H1 (cell line): ENCODE measurements around the gene GLMN. TPM values are rescaled to one million over a fixed set of nuclear protein-coding genes. Genes with fewer than 3 reads are reported as not detected.

Source experiments
- CTCF ChIA-PET: fragments of 300-600 bp; sonication (Branson Sonifier 250); formaldehyde crosslinking; loops from one replicate; lab custom pipeline; 2021; ENCODE audit not compliant: partially characterized antibody; lab: Charles Lee
- POLR2A ChIA-PET: fragments of 300-600 bp; sonication (Branson Sonifier 250); formaldehyde crosslinking; loops from one replicate; lab custom pipeline; 2021; ENCODE audit warnings: inconsistent platforms; ENCODE audit not compliant: partially characterized antibody; lab: Charles Lee
- DNase-seq, 2 experiments: peaks; one replicate each; pipeline versions ENCODE4 v3.0.0 to v3.0.0-alpha.2; 2010 to 2022; ENCODE audit warnings: low spot score in 2 of 2, low read depth in 1 of 2, mixed read lengths in 1 of 2
- FAIRE-seq: peaks from 2 replicates; lab custom pipeline; 2011; peaks lifted over from hg19 to GRCh38; lab: Jason Lieb, UNC
- H2AFZ ChIP-seq: 2 replicates; pipeline ENCODE4 v1.8.1; 2012; ENCODE audit warnings: low read length, inconsistent platforms
- H2AK5ac ChIP-seq: 2 replicates; pipeline ENCODE4 v1.6.1; 2013; ENCODE audit warnings: low read depth, low read length
- H2BK120ac ChIP-seq: replicated peaks from 2 replicates; pipeline ENCODE3; 2013; ENCODE audit warnings: low read depth, low read length, inconsistent platforms
- H2BK12ac ChIP-seq: 2 replicates; pipeline ENCODE4 v1.6.1; 2013; ENCODE audit warnings: low read depth, low read length
- H2BK15ac ChIP-seq: 2 replicates; pipeline ENCODE4 v1.6.1; 2013; ENCODE audit warnings: low read length
- H2BK20ac ChIP-seq: 2 replicates; pipeline ENCODE4 v1.6.1; 2013; ENCODE audit warnings: low read length
- H2BK5ac ChIP-seq: 2 replicates; pipeline ENCODE4 v1.6.1; 2013; ENCODE audit warnings: low read depth, low read length
- H3K14ac ChIP-seq: 2 replicates; pipeline ENCODE4 v1.6.1; 2013; ENCODE audit warnings: inconsistent platforms; ENCODE audit not compliant: insufficient read length
- H3K18ac ChIP-seq: 2 replicates; pipeline ENCODE4 v1.6.1; 2013; ENCODE audit warnings: low read length; ENCODE audit errors: extremely low read depth
- H3K23ac ChIP-seq: 2 replicates; pipeline ENCODE4 v1.6.1; 2013; ENCODE audit warnings: inconsistent platforms; ENCODE audit not compliant: insufficient read length
- H3K23me2 ChIP-seq: 2 replicates; pipeline ENCODE4 v1.6.1; 2013; ENCODE audit warnings: low read depth, low read length
- H3K27ac ChIP-seq: 2 replicates; pipeline ENCODE4 v1.6.1; 2011; ENCODE audit warnings: low read depth, low read length, inconsistent platforms
- H3K27me3 ChIP-seq, 4 experiments: replicated peaks in 1 of 4; 1 replicate in 1 of 4; 2 replicates in 3 of 4; pipeline versions ENCODE4 v1.6.1 to v1.8.1; 2011 to 2013; ENCODE audit warnings: low read length in 3 of 4, mild to moderate bottlenecking in 3 of 4, inconsistent platforms in 2 of 4, mixed read lengths in 2 of 4, moderate library complexity in 1 of 4; ENCODE audit not compliant: control insufficient read depth in 3 of 4, insufficient read depth in 3 of 4; ENCODE audit errors: extremely low read depth in 1 of 4
- H3K36me3 ChIP-seq, 4 experiments: 2 replicates each; pipeline versions ENCODE4 v1.6.1 to v1.8.1; 2011 to 2013; ENCODE audit warnings: mild to moderate bottlenecking in 4 of 4, low read length in 3 of 4, moderate library complexity in 2 of 4, control low read depth in 1 of 4, inconsistent platforms in 1 of 4; ENCODE audit not compliant: insufficient read depth in 4 of 4, control insufficient read depth in 2 of 4
- H3K4ac ChIP-seq: replicated peaks from 2 replicates; pipeline ENCODE3; 2013; ENCODE audit warnings: low read length, low read depth, mixed read lengths, inconsistent platforms; ENCODE audit not compliant: insufficient read length
- H3K4me1 ChIP-seq, 4 experiments: replicated peaks in 1 of 4; 1 replicate in 1 of 4; 2 replicates in 3 of 4; pipeline versions ENCODE4 v1.6.1 to v1.8.1; 2011 to 2013; ENCODE audit warnings: low read length in 3 of 4, inconsistent platforms in 2 of 4, mixed read lengths in 1 of 4; ENCODE audit not compliant: insufficient read depth in 4 of 4, control insufficient read depth in 3 of 4
- H3K4me2 ChIP-seq, 2 experiments: 2 replicates each; pipeline versions ENCODE4 v1.6.1 to v1.8.1; 2011 to 2013; ENCODE audit warnings: low read depth in 2 of 2, low read length in 2 of 2, control low read depth in 1 of 2, inconsistent platforms in 1 of 2, mild to moderate bottlenecking in 1 of 2; ENCODE audit not compliant: insufficient read depth in 1 of 2
- H3K4me3 ChIP-seq, 4 experiments: fragments of 200-600, 300-600 bp in 1 of 4; sonication (generic), shearing (Covaris generic), sonication (Bioruptor Twin) in 1 of 4; 2 replicates each; pipeline versions ENCODE4 v1.5.1 to v1.8.1; 2011 to 2016; ENCODE audit warnings: low read length in 4 of 4, low read depth in 3 of 4, control low read depth in 2 of 4, inconsistent platforms in 2 of 4, mild to moderate bottlenecking in 2 of 4, mixed read lengths in 1 of 4, moderate library complexity in 1 of 4; ENCODE audit not compliant: insufficient read depth in 2 of 4; ENCODE audit errors: extremely low read depth in 1 of 4
- H3K56ac ChIP-seq: replicated peaks from 2 replicates; pipeline ENCODE3; 2013; ENCODE audit warnings: low read depth, mild to moderate bottlenecking, mixed read lengths, low read length, inconsistent platforms; ENCODE audit not compliant: insufficient read length
- H3K79me1 ChIP-seq: 2 replicates; pipeline ENCODE4 v1.6.1; 2013; ENCODE audit warnings: low read depth, low read length, control low read depth
- H3K79me2 ChIP-seq, 2 experiments: 2 replicates each; pipeline versions ENCODE4 v1.6.1 to v1.8.1; 2012 to 2013; ENCODE audit warnings: low read length in 2 of 2, mild to moderate bottlenecking in 2 of 2, inconsistent platforms in 1 of 2; ENCODE audit not compliant: insufficient read depth in 2 of 2, control insufficient read depth in 1 of 2
- H3K9ac ChIP-seq, 4 experiments: replicated peaks in 1 of 4; 1 replicate in 1 of 4; 2 replicates in 3 of 4; pipeline versions ENCODE4 v1.6.1 to v1.8.1; 2011 to 2013; ENCODE audit warnings: low read depth in 3 of 4, low read length in 3 of 4, control low read depth in 2 of 4, mild to moderate bottlenecking in 2 of 4, moderate library complexity in 2 of 4, inconsistent platforms in 1 of 4; ENCODE audit errors: extremely low read depth in 1 of 4
- H3K9me3 ChIP-seq, 2 experiments: 2 replicates each; pipeline versions ENCODE4 v1.6.1 to v1.8.1; 2012 to 2013; ENCODE audit warnings: mild to moderate bottlenecking in 2 of 2, moderate library complexity in 2 of 2, control low read depth in 1 of 2, inconsistent platforms in 1 of 2, low read depth in 1 of 2, low read length in 1 of 2, mixed read lengths in 1 of 2; ENCODE audit not compliant: insufficient read depth in 2 of 2
- H4K20me1 ChIP-seq, 2 experiments: replicated peaks in 1 of 2; 2 replicates each; pipeline versions ENCODE3 to v1.8.1; 2011 to 2013; ENCODE audit warnings: inconsistent platforms in 2 of 2, low read length in 2 of 2, mild to moderate bottlenecking in 1 of 2; ENCODE audit not compliant: insufficient read depth in 2 of 2, control insufficient read depth in 1 of 2
- H4K5ac ChIP-seq: 2 replicates; pipeline ENCODE4 v1.6.1; 2013; ENCODE audit warnings: low read length, low read depth, mixed read lengths, inconsistent platforms; ENCODE audit not compliant: insufficient read length
- H4K8ac ChIP-seq: 2 replicates; pipeline ENCODE4 v1.8.0; 2013; ENCODE audit warnings: mild to moderate bottlenecking, moderate library complexity, low read length, inconsistent platforms; ENCODE audit not compliant: insufficient read depth; ENCODE audit errors: extremely low read depth
- H4K91ac ChIP-seq: replicated peaks from 2 replicates; pipeline ENCODE3; 2013; ENCODE audit warnings: low read length, mixed read lengths, inconsistent platforms; ENCODE audit not compliant: insufficient read length
- ASH2L ChIP-seq: fragments of 200-600, 300-600 bp; sonication (generic); IDR thresholded peaks from one replicate; pipeline ENCODE4 v1.7.1; 2017; ENCODE audit warnings: low read length
- BACH1 ChIP-seq: IDR thresholded peaks from 2 replicates; pipeline ENCODE4 v1.6.1; 2012; ENCODE audit warnings: low read length, improper control_type of control experiment
- CREB1 ChIP-seq: IDR thresholded peaks from 2 replicates; pipeline ENCODE4 v1.6.1; 2012; ENCODE audit warnings: inconsistent platforms
- EGR1 ChIP-seq: IDR thresholded peaks from 2 replicates; pipeline ENCODE4 v1.6.1; 2011; ENCODE audit warnings: low read depth, low read length, borderline replicate concordance
- HDAC2 ChIP-seq, 2 experiments: fragments of 300-600 bp in 1 of 2; sonication (generic) in 1 of 2; IDR thresholded peaks; 2 replicates each; pipeline ENCODE4 v1.6.1; 2011 to 2012; ENCODE audit warnings: low read depth in 2 of 2, low read length in 2 of 2, mild to moderate bottlenecking in 2 of 2, moderate library complexity in 2 of 2, borderline replicate concordance in 1 of 2, inconsistent platforms in 1 of 2
- PHF8 ChIP-seq: fragments of 200-600 bp; sonication (generic); conservative IDR thresholded peaks from 2 replicates; pipeline ENCODE4 v1.7.1; 2012; ENCODE audit warnings: low read depth, mild to moderate bottlenecking, inconsistent platforms, low read length, moderate library complexity
- SP2 ChIP-seq: IDR thresholded peaks from 2 replicates; pipeline ENCODE4 v1.6.1; 2012; ENCODE audit warnings: mild to moderate bottlenecking, low read length, inconsistent platforms
- WGBS, 2 experiments: shearing (Covaris generic) in 1 of 2; methylation state at CpG; one replicate each; pipeline versions ENCODE4 v1.1.6 to v1.1.7; 2013 to 2015; ENCODE audit warnings: low lambda C conversion rate in 2 of 2, mixed read lengths in 2 of 2, inconsistent platforms in 1 of 2, low coverage in 1 of 2, missing lambda C conversion rate in 1 of 2; ENCODE audit not compliant: insufficient replicate concordance in 2 of 2, insufficient coverage in 1 of 2, insufficient read length in 1 of 2; ENCODE audit errors: extremely low coverage in 1 of 2, missing lambda C conversion rate in 1 of 2; 5-methylcytosine and 5-hydroxymethylcytosine counted together
- polyA plus RNA-seq, 7 experiments: library from polyadenylated mRNA; depleted of rRNA in 3 of 7; stranded (reverse) in 5 of 7; unstranded in 2 of 7; fragments of >200 nt in 5 of 7; fragments of 200-250 nt in 2 of 7; gene quantifications; 1 replicate in 5 of 7; 2 replicates in 1 of 7; 4 replicates in 1 of 7; pipeline versions ENCODE4 v1.2.1 to v1.2.3, GENCODE V29; 2011 to 2013; ENCODE audit warnings: missing spikeins in 2 of 7, mixed read lengths in 2 of 7
- total RNA-seq: library from RNA; stranded (reverse); fragmentation: NEBNext Ultra II Directional; extraction: Animal tissue kit (Norgen Biotek cat#: 25700); gene quantifications from 2 replicates; pipeline ENCODE4 v1.2.1, GENCODE V29; 2021

The GLMN gene
- total and polyA plus RNA-seq, 2 of the 8 experiments (the other 6 are each of a cell fraction or from before 2014, with no cell fraction given), result 5.7 to 25.0 TPM

GRCh38 chr1:92228401-92228800, 70.4 kb downstream of the GLMN start:
- FAIRE-seq, result no peak
- Histone ChIP-seq H3K27ac (no peak overlapping the region), H2BK15ac (no peak overlapping the region), H3K4me1 (peaks cover 0 to 2% (median 0%) of the 10 kb centered on the region in 4 experiments; a peak in 1 of 7 replicates), H3K36me3 (no peaks in the 10 kb centered on the region), H2BK20ac (no peak overlapping the region), H2BK120ac (no peak overlapping the region), H3K9ac (no peak overlapping the region), H3K4me3 (no peak overlapping the region), H3K4ac (no peak overlapping the region), H2AFZ (no peak overlapping the region), H3K79me1 (no peaks in the 10 kb centered on the region), H3K27me3 (no peaks in the 10 kb centered on the region), H3K56ac (no peak overlapping the region), H3K18ac (no peak overlapping the region), H2AK5ac (no peak overlapping the region), H4K5ac (no peak overlapping the region), H3K23ac (no peak overlapping the region), H4K20me1 (no peaks in the 10 kb centered on the region), H3K23me2 (no peaks in the 10 kb centered on the region; the same call in 1 of the 2 replicates), H2BK5ac (no peak overlapping the region), H3K14ac (no peak overlapping the region), H2BK12ac (no peak overlapping the region), H4K8ac (no peak overlapping the region), H3K79me2 (no peaks in the 10 kb centered on the region), H4K91ac (no peak overlapping the region), H3K4me2 (no peak overlapping the region), H3K9me3 (no peaks in the 10 kb centered on the region)
- TF ChIP-seq HDAC2 (IDR thresholded peaks at IDR 0.05; ENCODE audit: borderline replicate concordance in 1 of 2, low read depth in 2 of 2, low read length in 2 of 2), result no peak
- TF ChIP-seq SP2, result no peak
- no peak for TF ChIP-seq CREB1
- TF ChIP-seq BACH1, result no peak
- TF ChIP-seq ASH2L, result no peak
- no peak for TF ChIP-seq EGR1
- no peak for TF ChIP-seq PHF8
- no peak for DNase-seq
- WGBS, 2 experiments, result 89% methylated on average over 3 of the region's 3 CpGs; no CpG with 5 or more reads in 1 of the 2 experiments
- ChIA-PET POLR2A (no interaction called here), CTCF (interaction anchor here (1.7 kb wide), 1 partner anchor 54 kb away, joined by 4 read pairs; no protein-coding TSS in a partner anchor)
